C4-2B (cell line): ENCODE results near the gene IGSF6.
"Not testable (repeated sequence)": the region's sequence is repeated elsewhere in the genome, so short reads cannot be mapped to it uniquely, and the experiment has no call there.

ENCODE experiments used
- H3K27ac ChIP-seq: fragments of 450-650 bp; 2 replicates; pipeline ENCODE4 v1.5.1; 2017
- CTCF ChIP-seq: fragments of 450-650 bp; conservative IDR thresholded peaks from 2 replicates; pipeline ENCODE4 v1.5.1; 2017; ENCODE audit warnings: mild to moderate bottlenecking
- ZFX ChIP-seq: fragments of 450-650 bp; IDR thresholded peaks from 2 replicates; pipeline ENCODE4 v1.6.1; 2017

The IGSF6 gene

GRCh38 chr16:21684199-21684598 lies 31.8 kb upstream of the IGSF6 start:
- TF ChIP-seq ZFX, result no peak
- TF ChIP-seq CTCF, result peak; percentile 65
- H3K27ac ChIP-seq, result no peak overlapping the region

GRCh38 chr16:21683184-21683583 lies 30.8 kb upstream of the IGSF6 start:
- TF ChIP-seq ZFX, result no peak
- no peak for TF ChIP-seq CTCF
- H3K27ac ChIP-seq, result no peak overlapping the region

GRCh38 chr16:21680714-21681113 lies 28.3 kb upstream of the IGSF6 start:
- not testable (repeated sequence) for H3K27ac ChIP-seq

GRCh38 chr16:21674456-21674855 lies 22.0 kb upstream of the IGSF6 start:
- H3K27ac ChIP-seq, result not testable (repeated sequence)

GRCh38 chr16:21673469-21673868 lies 21.1 kb upstream of the IGSF6 start:
- H3K27ac ChIP-seq, result no peak overlapping the region
- TF ChIP-seq ZFX (no peak), CTCF (no peak)

GRCh38 chr16:21667575-21667974 lies 15.2 kb upstream of the IGSF6 start:
- no peak for TF ChIP-seq CTCF
- TF ChIP-seq ZFX, result no peak
- H3K27ac ChIP-seq, result no peak overlapping the region

- H3K27ac ChIP-seq, result no peak overlapping the region
- TF ChIP-seq CTCF (no peak), ZFX (no peak)
Measured at GRCh38 chr16:21666772-21667171, 14.4 kb upstream of the IGSF6 start.

GRCh38 chr16:21664801-21665492 lies 12.5 kb upstream of the IGSF6 start:
- H3K27ac ChIP-seq, result no peak overlapping the region
- TF ChIP-seq CTCF (no peak), ZFX (no peak)
